HG03457 (cell line): ENCODE data around the gene ARL16.

ENCODE experiments used
- ATAC-seq: cut with Tn5 transposase; IDR thresholded peaks from one replicate; pipeline ENCODE4 v1.9.1; 2021; ENCODE audit warnings: moderate number of reproducible peaks; ENCODE audit not compliant: unreplicated experiment

ARL16 gene

GRCh38 chr17:81647640-81648012 lies 36.0 kb downstream of the ARL16 start:
- ATAC-seq: no peak

- no peak for ATAC-seq
Measured at GRCh38 chr17:81646869-81647600, 36.6 kb downstream of the ARL16 start.

- ATAC-seq: no peak
Measured at GRCh38 chr17:81644976-81645952, 38.3 kb downstream of the ARL16 start.

GRCh38 chr17:81644496-81644895 lies 39.1 kb downstream of the ARL16 start:
- ATAC-seq: no peak

- ATAC-seq: no peak
Measured at GRCh38 chr17:81641825-81642489, 41.6 kb downstream of the ARL16 start.

GRCh38 chr17:81640011-81640410 lies 43.6 kb downstream of the ARL16 start:
- ATAC-seq: no peak

- ATAC-seq: no peak
Measured at GRCh38 chr17:81638683-81639082, 44.9 kb downstream of the ARL16 start.

- ATAC-seq: no peak
Measured at GRCh38 chr17:81636505-81637288, 46.9 kb downstream of the ARL16 start, which contains the start of the genes NPLOC4 and TSPAN10. TSS of gene NPLOC4 (minus strand) at chr17:81637112. CDS start at chr17:81636930, 182 bp downstream. TSS of gene TSPAN10 (plus strand) at chr17:81637196. CDS start at chr17:81642413, 5,217 bp downstream.

- ATAC-seq: no peak
Measured at GRCh38 chr17:81635973-81636504, 47.6 kb downstream of the ARL16 start.

GRCh38 chr17:81635431-81635830 lies 48.2 kb downstream of the ARL16 start:
- no peak for ATAC-seq

- ATAC-seq: no peak
Measured at GRCh38 chr17:81631482-81631881, 52.1 kb downstream of the ARL16 start.
